HepG2 (cell line): ENCODE data around the gene PDLIM5. TPM values are rescaled to one million over a fixed set of nuclear protein-coding genes. Genes with fewer than 3 reads are reported as not detected.

ENCODE experiments used
- ASH2L ChIP-seq: fragments of 300-600, 200-600 bp; sonication (generic); IDR thresholded peaks from 2 replicates; pipeline ENCODE4 v1.7.0; 2017; ENCODE audit warnings: low read depth, mild to moderate bottlenecking, moderate library complexity, mixed read lengths, low read length; ENCODE audit not compliant: insufficient read length
- ATAD3A ChIP-seq: sonication (generic); formaldehyde crosslinking; IDR thresholded peaks from 2 replicates; pipeline ENCODE4 v1.4.0; 2020; ENCODE audit warnings: missing genetic modification reagents
- CREM ChIP-seq, 2 experiments: sonication (generic) in 1 of 2; formaldehyde crosslinking in 1 of 2; IDR thresholded peaks; 2 replicates each; pipeline versions ENCODE4 v1.4.0 to v1.6.1; 2016 to 2020; ENCODE audit warnings: antibody characterized with exemption in 1 of 2, mild to moderate bottlenecking in 1 of 2, missing genetic modification reagents in 1 of 2
- HNF4G ChIP-seq, 2 experiments: sonication (generic) in 1 of 2; formaldehyde crosslinking in 1 of 2; IDR thresholded peaks; 2 replicates each; pipeline versions ENCODE4 v1.4.0 to v1.6.1; 2011 to 2020; ENCODE audit warnings: borderline replicate concordance in 2 of 2, low read depth in 2 of 2, mild to moderate bottlenecking in 2 of 2, low read length in 1 of 2, missing genetic modification reagents in 1 of 2, moderate library complexity in 1 of 2
- NCOA5 ChIP-seq: sonication (generic); formaldehyde crosslinking; IDR thresholded peaks from 2 replicates; pipeline ENCODE4 v1.4.0; 2020; ENCODE audit warnings: missing genetic modification reagents
- SETDB1 ChIP-seq: sonication (generic); formaldehyde crosslinking; IDR thresholded peaks from 2 replicates; pipeline ENCODE4 v1.5.1; 2020; ENCODE audit warnings: missing genetic modification reagents, mild to moderate bottlenecking, borderline replicate concordance
- SMAD3 ChIP-seq: sonication (generic); formaldehyde crosslinking; IDR thresholded peaks from 2 replicates; pipeline ENCODE4 v1.4.0; 2020; ENCODE audit warnings: missing genetic modification reagents
- ZFP1 ChIP-seq: IDR thresholded peaks from 2 replicates; pipeline ENCODE4 v1.6.1; 2016
- ZFP41 ChIP-seq: sonication (generic); formaldehyde crosslinking; IDR thresholded peaks from 2 replicates; pipeline ENCODE4 v1.4.0; 2020; ENCODE audit warnings: mild to moderate bottlenecking, missing genetic modification reagents, borderline replicate concordance
- ZNF432 ChIP-seq: sonication (generic); formaldehyde crosslinking; IDR thresholded peaks from 2 replicates; pipeline ENCODE4 v1.5.0; 2020; ENCODE audit warnings: missing genetic modification reagents, mild to moderate bottlenecking, borderline replicate concordance
- ZNF44 ChIP-seq: sonication (generic); formaldehyde crosslinking; IDR thresholded peaks from 2 replicates; pipeline ENCODE4 v1.5.1; 2020; ENCODE audit warnings: mild to moderate bottlenecking, missing genetic modification reagents
- polyA plus RNA-seq, 8 experiments: library from polyadenylated mRNA; depleted of rRNA in 3 of 8; stranded (reverse) in 7 of 8; unstranded in 1 of 8; fragments of >200 nt; fragmentation: Illumina TruSeq in 4 of 8; extraction: Trizol in 4 of 8; gene quantifications; 2 replicates each; pipeline versions ENCODE4 v1.2.1 to v1.2.3, GENCODE V29; 2011 to 2016; ENCODE audit warnings: low read depth in 4 of 8, missing spikeins in 1 of 8, mixed read lengths in 1 of 8; ENCODE audit not compliant: insufficient read depth in 1 of 8
- total RNA-seq, 5 experiments: library from RNA; depleted of rRNA; stranded (reverse); fragments of >200 nt; fragmentation: Illumina TruSeq; extraction: Trizol; gene quantifications; 2 replicates each; pipeline ENCODE4 v1.2.3, GENCODE V29; 2016; ENCODE audit warnings: low read depth in 1 of 5
- TF ChIP-seq, protein P1 (sequence below): sonication (generic); formaldehyde crosslinking; IDR thresholded peaks from 2 replicates; pipeline ENCODE4 v1.4.0; 2020; ENCODE audit warnings: missing genetic modification reagents, borderline replicate concordance
- TF ChIP-seq, protein P2 (sequence below): sonication (generic); formaldehyde crosslinking; conservative IDR thresholded peaks from 2 replicates; pipeline ENCODE4 v1.4.0; 2020; ENCODE audit warnings: missing genetic modification reagents
- TF ChIP-seq, protein P3 (sequence below): IDR thresholded peaks from 2 replicates; pipeline ENCODE4 v1.6.1; 2016; ENCODE audit warnings: missing biosample characterization, missing genetic modification reagents, low read depth
- TF ChIP-seq, protein P4 (sequence below): sonication (generic); formaldehyde crosslinking; IDR thresholded peaks from 2 replicates; pipeline ENCODE4 v1.4.0; 2020; ENCODE audit warnings: mild to moderate bottlenecking, missing genetic modification reagents

PDLIM5 gene
- total and polyA plus RNA-seq, 2 of the 13 experiments (the other 11 are each of a cell fraction or from before 2014, with no cell fraction given): 52.8 to 119 TPM

DNA sequence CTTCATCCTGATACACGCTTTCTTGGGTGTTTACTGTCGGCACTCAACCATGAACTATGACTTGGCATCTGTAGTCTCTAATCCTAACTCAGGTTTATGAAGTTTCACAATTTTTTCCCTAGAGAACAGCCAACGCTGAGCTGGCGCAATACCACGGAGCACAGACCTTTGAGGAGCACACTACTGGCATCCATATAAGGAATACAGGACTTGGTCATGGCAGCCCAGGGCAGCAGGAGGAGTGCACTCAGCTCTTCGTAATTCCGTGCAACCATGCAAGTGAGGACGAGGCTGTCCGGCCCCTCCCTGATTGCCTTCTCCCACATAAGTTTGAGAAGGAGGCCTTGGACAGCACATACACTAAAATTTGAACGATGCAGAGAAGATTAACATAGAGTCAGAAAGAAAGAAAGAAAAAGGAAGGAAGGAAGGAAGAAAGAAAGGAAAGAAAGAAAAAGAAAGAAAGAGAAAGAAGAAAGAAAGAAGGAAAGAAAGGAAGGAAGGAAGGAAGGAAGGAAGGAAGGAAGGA is 41.0 kb upstream of the PDLIM5 start (continued):
- TF ChIP-seq CREM (IDR thresholded peaks at IDR 0.05): no peak
- TF ChIP-seq CREM (CRISPR knock-in tag; IDR thresholded peaks at IDR 0.05): no peak
- TF ChIP-seq ATAD3A: no peak
- TF ChIP-seq, protein P1, sequence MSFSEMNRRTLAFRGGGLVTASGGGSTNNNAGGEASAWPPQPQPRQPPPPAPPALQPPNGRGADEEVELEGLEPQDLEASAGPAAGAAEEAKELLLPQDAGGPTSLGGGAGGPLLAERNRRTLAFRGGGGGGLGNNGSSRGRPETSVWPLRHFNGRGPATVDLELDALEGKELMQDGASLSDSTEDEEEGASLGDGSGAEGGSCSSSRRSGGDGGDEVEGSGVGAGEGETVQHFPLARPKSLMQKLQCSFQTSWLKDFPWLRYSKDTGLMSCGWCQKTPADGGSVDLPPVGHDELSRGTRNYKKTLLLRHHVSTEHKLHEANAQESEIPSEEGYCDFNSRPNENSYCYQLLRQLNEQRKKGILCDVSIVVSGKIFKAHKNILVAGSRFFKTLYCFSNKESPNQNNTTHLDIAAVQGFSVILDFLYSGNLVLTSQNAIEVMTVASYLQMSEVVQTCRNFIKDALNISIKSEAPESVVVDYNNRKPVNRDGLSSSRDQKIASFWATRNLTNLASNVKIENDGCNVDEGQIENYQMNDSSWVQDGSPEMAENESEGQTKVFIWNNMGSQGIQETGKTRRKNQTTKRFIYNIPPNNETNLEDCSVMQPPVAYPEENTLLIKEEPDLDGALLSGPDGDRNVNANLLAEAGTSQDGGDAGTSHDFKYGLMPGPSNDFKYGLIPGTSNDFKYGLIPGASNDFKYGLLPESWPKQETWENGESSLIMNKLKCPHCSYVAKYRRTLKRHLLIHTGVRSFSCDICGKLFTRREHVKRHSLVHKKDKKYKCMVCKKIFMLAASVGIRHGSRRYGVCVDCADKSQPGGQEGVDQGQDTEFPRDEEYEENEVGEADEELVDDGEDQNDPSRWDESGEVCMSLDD (CRISPR knock-in tag): no peak
- TF ChIP-seq, protein P2, sequence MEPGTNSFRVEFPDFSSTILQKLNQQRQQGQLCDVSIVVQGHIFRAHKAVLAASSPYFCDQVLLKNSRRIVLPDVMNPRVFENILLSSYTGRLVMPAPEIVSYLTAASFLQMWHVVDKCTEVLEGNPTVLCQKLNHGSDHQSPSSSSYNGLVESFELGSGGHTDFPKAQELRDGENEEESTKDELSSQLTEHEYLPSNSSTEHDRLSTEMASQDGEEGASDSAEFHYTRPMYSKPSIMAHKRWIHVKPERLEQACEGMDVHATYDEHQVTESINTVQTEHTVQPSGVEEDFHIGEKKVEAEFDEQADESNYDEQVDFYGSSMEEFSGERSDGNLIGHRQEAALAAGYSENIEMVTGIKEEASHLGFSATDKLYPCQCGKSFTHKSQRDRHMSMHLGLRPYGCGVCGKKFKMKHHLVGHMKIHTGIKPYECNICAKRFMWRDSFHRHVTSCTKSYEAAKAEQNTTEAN (CRISPR knock-in tag): no peak
- TF ChIP-seq ASH2L: no peak
- TF ChIP-seq, protein P3, sequence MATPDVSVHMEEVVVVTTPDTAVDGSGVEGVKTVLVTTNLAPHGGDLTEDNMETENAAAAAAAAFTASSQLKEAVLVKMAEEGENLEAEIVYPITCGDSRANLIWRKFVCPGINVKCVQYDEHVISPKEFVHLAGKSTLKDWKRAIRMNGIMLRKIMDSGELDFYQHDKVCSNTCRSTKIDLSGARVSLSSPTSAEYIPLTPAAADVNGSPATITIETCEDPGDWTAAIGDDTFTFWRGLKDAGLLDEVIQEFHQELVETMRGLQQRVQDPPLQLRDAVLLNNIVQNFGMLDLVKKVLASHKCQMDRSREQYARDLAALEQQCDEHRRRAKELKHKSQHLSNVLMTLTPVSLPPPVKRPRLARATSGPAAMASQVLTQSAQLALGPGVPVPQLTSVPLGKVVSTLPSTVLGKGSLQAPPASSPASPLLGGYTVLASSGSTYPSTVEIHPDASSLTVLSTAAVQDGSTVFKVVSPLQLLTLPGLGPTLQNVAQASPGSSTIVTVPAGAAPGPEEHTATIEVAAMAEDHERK: no peak
- TF ChIP-seq, protein P4, sequence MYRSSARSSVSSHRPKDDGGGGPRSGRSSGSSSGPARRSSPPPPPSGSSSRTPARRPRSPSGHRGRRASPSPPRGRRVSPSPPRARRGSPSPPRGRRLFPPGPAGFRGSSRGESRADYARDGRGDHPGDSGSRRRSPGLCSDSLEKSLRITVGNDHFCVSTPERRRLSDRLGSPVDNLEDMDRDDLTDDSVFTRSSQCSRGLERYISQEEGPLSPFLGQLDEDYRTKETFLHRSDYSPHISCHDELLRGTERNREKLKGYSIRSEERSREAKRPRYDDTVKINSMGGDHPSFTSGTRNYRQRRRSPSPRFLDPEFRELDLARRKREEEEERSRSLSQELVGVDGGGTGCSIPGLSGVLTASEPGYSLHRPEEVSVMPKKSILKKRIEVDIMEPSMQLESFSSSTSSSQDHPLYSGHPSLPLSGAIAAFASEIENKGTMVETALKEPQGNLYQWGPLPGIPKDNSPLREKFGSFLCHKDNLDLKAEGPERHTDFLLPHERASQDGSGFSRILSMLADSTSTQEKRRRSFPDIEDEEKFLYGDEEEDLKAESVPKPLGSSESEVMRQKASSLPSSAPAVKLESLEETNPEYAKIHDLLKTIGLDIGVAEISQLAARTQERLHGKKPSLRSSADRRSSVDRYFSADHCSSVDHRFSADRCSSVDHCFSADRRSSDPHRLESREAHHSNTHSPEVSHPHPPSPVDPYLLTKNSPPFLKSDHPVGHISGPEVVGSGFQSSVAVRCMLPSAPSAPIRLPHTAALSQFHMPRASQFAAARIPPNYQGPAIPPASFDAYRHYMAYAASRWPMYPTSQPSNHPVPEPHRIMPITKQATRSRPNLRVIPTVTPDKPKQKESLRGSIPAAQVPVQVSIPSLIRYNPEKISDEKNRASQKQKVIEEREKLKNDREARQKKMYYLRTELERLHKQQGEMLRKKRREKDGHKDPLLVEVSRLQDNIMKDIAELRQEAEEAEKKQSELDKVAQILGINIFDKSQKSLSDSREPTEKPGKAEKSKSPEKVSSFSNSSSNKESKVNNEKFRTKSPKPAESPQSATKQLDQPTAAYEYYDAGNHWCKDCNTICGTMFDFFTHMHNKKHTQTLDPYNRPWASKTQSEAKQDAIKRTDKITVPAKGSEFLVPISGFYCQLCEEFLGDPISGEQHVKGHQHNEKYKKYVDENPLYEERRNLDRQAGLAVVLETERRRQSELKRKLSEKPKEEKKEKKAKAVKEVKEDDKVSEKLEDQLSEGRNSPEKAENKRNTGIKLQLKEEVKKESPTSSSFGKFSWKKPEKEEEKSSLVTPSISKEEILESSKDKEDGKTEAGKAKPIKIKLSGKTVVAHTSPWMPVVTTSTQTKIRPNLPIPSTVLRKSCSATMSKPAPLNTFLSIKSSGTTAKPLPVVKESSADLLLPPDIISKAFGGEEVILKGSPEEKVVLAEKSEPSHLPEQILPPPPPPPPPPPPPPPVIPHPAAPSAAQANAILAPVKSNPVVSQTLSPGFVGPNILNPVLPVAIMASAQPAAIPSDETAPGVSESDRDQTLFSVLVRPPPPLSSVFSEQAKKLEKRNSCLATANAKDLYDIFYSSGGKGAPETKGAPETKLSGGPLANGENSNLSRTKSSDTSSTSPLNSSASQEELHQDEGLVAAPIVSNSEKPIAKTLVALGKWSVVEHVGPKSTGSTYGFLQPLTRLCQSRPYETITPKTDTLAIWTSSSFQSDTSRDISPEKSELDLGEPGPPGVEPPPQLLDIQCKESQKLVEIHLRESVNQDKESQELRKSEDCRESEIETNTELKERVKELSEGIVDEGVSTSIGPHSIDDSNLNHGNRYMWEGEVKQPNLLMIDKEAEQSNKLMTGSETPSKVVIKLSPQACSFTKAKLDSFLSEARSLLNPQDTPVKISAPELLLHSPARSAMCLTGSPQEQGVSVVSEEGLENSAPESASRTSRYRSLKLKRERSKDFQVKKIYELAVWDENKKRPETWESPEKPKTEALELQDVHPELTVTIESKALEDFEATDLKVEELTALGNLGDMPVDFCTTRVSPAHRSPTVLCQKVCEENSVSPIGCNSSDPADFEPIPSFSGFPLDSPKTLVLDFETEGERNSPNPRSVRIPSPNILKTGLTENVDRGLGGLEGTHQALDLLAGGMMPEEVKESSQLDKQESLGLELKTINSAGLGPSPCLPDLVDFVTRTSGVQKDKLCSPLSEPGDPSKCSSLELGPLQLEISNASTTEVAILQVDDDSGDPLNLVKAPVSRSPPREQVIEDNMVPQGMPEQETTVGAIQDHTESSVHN (CRISPR knock-in tag): no peak
- TF ChIP-seq NCOA5 (CRISPR knock-in tag): no peak
- TF ChIP-seq HNF4G (IDR thresholded peaks at IDR 0.05; ENCODE audit: borderline replicate concordance, low read depth, low read length): 0 out of 2 replicates have a peak, but pooled peaks have one; percentile 6
- no peak for TF ChIP-seq HNF4G (CRISPR knock-in tag; IDR thresholded peaks at IDR 0.05; ENCODE audit: borderline replicate concordance, low read depth)
- TF ChIP-seq ZFP1: 0 out of 2 replicates have a peak, but pooled peaks have one; percentile 17
- TF ChIP-seq ZFP41 (CRISPR knock-in tag): no peak
- TF ChIP-seq ZNF44: no peak
- no peak for TF ChIP-seq ZNF432
- no peak for TF ChIP-seq SMAD3 (CRISPR knock-in tag)
- TF ChIP-seq SETDB1 (CRISPR knock-in tag): no peak
